Nephron (organoid): ENCODE data around the gene ZAR1.

Experiments
- H3K27ac Mint-ChIP-seq, 3 experiments: 2 replicates each; pipeline ENCODE4 v1.8.0; 2020; ENCODE audit warnings: mixed read lengths in 3 of 3, mild to moderate bottlenecking in 2 of 3, moderate library complexity in 1 of 3
- H3K27me3 Mint-ChIP-seq: 2 replicates; pipeline ENCODE4 v1.8.0; 2021; ENCODE audit warnings: low read depth, mild to moderate bottlenecking, moderate library complexity, mixed read lengths
- H3K36me3 Mint-ChIP-seq: 2 replicates; pipeline ENCODE4 v1.8.0; 2020; ENCODE audit warnings: low read depth, mixed read lengths
- H3K4me1 Mint-ChIP-seq: 2 replicates; pipeline ENCODE4 v1.8.0; 2020; ENCODE audit warnings: mixed read lengths
- H3K4me3 Mint-ChIP-seq, 3 experiments: 2 replicates each; pipeline ENCODE4 v1.8.0; 2020; ENCODE audit warnings: mild to moderate bottlenecking in 3 of 3, mixed read lengths in 3 of 3, moderate library complexity in 2 of 3
- H3K9me3 Mint-ChIP-seq: 2 replicates; pipeline ENCODE4 v1.8.0; 2020; ENCODE audit warnings: mixed read lengths
- TF ChIP-seq, protein P1 (sequence below), 3 experiments: fragments of 200-600 bp; sonication (generic); IDR thresholded peaks; one replicate each; pipeline ENCODE4 v1.5.0; 2021; ENCODE audit warnings: antibody characterized with exemption in 3 of 3; ENCODE audit not compliant: unreplicated experiment in 3 of 3

ZAR1 gene

DNA sequence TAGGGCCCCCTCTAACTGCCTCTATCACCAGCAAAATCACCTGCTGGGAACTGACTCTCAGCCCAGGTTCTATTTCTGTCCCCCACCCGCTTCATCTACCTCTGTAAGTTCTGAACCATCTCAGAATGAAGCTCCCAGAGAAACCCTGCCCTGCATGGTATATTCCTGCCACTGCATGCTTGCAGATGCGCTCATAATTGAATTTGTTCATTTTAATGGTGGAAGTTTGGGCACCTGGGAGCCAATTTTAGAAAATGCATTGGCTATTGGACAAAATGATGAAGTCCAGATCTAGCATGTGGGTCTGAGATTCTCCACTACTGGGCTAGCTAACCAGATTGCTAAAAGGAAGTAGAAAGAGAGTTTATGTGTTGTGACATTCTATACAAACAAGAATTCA is 35.5 kb upstream of the ZAR1 start:
- H3K4me3 Mint-ChIP-seq = no peak overlapping the region
- peaks cover 12% of the 10 kb centered on the region for H3K27me3 Mint-ChIP-seq
- no peak overlapping the region for H3K27ac Mint-ChIP-seq
- H3K4me1 Mint-ChIP-seq = no peaks in the 10 kb centered on the region
- no peaks in the 10 kb centered on the region for H3K36me3 Mint-ChIP-seq
- TF ChIP-seq, protein P1, sequence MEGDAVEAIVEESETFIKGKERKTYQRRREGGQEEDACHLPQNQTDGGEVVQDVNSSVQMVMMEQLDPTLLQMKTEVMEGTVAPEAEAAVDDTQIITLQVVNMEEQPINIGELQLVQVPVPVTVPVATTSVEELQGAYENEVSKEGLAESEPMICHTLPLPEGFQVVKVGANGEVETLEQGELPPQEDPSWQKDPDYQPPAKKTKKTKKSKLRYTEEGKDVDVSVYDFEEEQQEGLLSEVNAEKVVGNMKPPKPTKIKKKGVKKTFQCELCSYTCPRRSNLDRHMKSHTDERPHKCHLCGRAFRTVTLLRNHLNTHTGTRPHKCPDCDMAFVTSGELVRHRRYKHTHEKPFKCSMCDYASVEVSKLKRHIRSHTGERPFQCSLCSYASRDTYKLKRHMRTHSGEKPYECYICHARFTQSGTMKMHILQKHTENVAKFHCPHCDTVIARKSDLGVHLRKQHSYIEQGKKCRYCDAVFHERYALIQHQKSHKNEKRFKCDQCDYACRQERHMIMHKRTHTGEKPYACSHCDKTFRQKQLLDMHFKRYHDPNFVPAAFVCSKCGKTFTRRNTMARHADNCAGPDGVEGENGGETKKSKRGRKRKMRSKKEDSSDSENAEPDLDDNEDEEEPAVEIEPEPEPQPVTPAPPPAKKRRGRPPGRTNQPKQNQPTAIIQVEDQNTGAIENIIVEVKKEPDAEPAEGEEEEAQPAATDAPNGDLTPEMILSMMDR (IDR thresholded peaks at IDR 0.05; ENCODE audit: unreplicated experiment in 3 of 3) = no peak
- H3K9me3 Mint-ChIP-seq = peaks cover 14% of the 10 kb centered on the region

DNA sequence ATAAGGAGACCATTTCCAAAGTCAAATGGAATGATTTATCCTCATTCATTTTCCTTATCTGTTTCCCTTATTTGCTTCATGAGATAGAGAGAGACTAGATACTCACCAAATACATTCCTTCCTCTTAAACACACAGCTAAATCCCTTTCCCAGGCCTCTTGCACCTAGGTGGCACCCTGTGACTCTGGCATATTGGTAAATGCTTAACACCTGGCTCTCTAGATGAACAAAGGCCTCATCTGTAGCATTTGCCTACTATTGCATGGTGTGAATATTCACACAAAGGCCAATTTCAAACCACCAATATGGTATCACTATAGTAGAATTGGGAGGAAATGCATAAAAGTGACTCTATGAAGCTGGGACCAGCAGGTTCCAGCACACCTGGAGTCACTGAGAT is 29.1 kb upstream of the ZAR1 start:
- Mint-ChIP-seq H3K27me3 (peaks cover 8% of the 10 kb centered on the region), H3K36me3 (no peaks in the 10 kb centered on the region), H3K27ac (no peak overlapping the region), H3K4me3 (no peak overlapping the region), H3K4me1 (peaks cover 23% of the 10 kb centered on the region), H3K9me3 (peaks cover 9% of the 10 kb centered on the region)
- TF ChIP-seq, protein P1 (IDR thresholded peaks at IDR 0.05; ENCODE audit: unreplicated experiment in 3 of 3) = no peak

DNA sequence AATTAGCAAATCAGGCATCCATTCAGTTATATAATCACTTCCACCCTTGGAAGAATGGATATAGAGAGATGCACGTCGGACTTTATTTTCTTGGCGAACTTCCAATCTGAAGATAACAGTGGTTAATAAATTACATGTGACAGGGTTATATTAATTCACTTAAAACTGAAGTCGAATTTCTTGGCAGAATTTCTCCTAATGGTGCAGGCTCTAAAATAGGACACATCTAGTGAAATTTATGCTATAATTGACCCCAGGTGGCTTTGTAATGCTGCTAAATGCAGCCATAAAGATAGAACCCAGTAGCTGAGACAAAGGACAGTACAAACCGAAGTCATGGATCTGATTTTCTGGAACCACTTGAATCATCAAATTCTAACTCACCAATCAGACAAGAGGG is 27.7 kb upstream of the ZAR1 start:
- Mint-ChIP-seq H3K9me3 (peaks cover 6% of the 10 kb centered on the region), H3K27me3 (no peaks in the 10 kb centered on the region), H3K27ac (peak overlapping the region; percentile 57 to 91 (median 88)), H3K36me3 (no peaks in the 10 kb centered on the region), H3K4me3 (no peak overlapping the region), H3K4me1 (peaks cover 24% of the 10 kb centered on the region)
- TF ChIP-seq, protein P1 (IDR thresholded peaks at IDR 0.05; ENCODE audit: unreplicated experiment in 3 of 3) = no peak

DNA sequence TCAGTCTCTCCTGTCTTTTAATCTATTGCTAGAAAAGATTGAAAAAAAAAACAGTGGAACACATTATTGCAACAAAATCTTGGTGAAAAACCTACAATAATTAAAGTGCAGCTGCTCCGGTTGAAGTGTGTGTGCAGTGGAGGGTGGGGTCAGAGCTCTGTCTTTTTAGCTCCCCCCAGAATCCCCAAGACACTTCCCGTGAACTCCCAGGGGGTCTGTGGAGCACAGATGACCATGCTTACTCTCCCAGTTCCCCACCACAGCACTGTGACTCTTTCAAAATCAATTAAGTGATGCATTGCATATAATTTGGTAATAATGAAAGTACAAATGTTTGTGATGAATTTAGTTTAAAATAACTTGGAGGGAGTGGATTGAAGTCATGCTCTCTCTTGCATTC is 22.6 kb upstream of the ZAR1 start:
- Mint-ChIP-seq H3K36me3 (no peaks in the 10 kb centered on the region), H3K9me3 (no peaks in the 10 kb centered on the region), H3K27ac (peak overlapping the region; percentile 27 to 76 (median 46)), H3K4me1 (peaks cover 32% of the 10 kb centered on the region), H3K27me3 (peaks cover 10% of the 10 kb centered on the region), H3K4me3 (peak overlapping the region in 1 of 3 experiments; percentile 19)
- TF ChIP-seq, protein P1 (IDR thresholded peaks at IDR 0.05; ENCODE audit: unreplicated experiment in 3 of 3) = no peak

DNA sequence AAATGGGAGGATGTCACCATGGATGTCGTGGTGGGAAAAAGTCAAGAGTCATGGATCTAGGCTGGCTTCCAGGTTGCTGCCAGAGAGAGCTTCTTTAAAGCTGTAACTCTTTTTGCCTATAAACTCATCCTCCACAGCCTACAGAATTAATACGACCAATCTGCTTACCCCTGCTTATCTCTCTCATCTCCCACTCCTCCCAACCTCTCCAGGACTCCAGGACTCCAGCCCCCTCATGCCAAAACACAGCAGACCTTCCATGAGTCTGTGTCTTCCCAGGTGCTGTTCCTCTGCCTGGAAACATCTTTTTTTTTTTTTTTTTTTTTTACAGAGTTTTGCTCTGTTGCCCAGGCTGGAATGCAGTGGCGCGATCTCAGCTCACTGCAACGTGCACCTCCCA is 22.2 kb upstream of the ZAR1 start:
- TF ChIP-seq, protein P1 (IDR thresholded peaks at IDR 0.05; ENCODE audit: unreplicated experiment in 3 of 3) = no peak
- Mint-ChIP-seq H3K27me3 (peaks cover 10% of the 10 kb centered on the region), H3K4me1 (peaks cover 28% of the 10 kb centered on the region), H3K27ac (peak overlapping the region; percentile 27 to 76 (median 46)), H3K36me3 (no peaks in the 10 kb centered on the region), H3K9me3 (no peaks in the 10 kb centered on the region), H3K4me3 (peak overlapping the region in 1 of 3 experiments; percentile 19)

DNA sequence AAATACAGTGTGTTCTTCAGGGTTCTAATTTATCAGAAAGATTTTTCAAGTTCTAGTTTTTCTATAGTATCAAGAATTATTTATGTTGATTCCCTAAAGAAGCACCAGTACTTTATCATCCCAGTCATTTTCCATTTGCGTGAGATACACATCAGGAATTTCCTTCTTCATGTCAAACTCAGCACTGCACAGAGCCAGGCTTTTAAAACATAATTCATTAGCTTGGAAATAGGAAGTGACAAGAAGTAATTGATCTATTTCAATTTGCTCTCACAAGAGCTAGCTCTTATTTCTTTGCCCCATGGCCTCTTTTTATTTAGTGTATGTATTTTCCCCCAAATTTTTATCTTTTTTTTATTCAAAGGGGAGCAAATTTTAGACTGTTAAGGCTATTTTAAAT is 19.9 kb upstream of the ZAR1 start:
- H3K9me3 Mint-ChIP-seq = no peaks in the 10 kb centered on the region
- H3K27ac Mint-ChIP-seq = peak overlapping the region in 2 of 3 experiments; percentile 24 to 60
- peaks cover 11% of the 10 kb centered on the region for H3K4me1 Mint-ChIP-seq
- no peak overlapping the region for H3K4me3 Mint-ChIP-seq
- TF ChIP-seq, protein P1 (IDR thresholded peaks at IDR 0.05; ENCODE audit: unreplicated experiment in 3 of 3) = no peak
- peaks cover 10% of the 10 kb centered on the region for H3K27me3 Mint-ChIP-seq
- H3K36me3 Mint-ChIP-seq = no peaks in the 10 kb centered on the region
